ENCODE data around the gene TMEM231.

TMEM231 gene

DNA sequence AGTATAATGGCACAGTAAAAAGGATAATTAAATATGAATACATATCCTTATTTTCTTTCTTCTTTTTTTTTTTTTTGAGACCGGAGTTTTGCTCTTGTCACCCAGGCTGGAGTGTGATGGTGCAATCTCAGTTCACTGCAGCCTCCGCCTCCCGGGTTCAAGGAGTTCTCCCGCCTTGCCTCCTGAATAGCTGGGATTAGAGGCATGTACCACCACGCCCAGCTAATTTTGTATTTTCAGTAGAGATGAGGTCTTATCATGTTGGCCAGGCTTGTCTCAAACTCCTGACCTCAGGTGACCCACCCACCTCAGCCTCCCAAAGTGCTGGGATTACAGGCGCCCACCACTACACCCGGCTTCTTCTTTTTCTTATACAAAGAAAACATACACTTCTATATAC lies 22.2 kb upstream of the TMEM231 start:
- H3K4me3 ChIP-seq (replicated peaks; ENCODE audit: low read depth, low read length) = no peak overlapping the region
- no peak for DNase-seq (ENCODE audit: extremely low read depth, low read depth)
- TF ChIP-seq, protein P1, sequence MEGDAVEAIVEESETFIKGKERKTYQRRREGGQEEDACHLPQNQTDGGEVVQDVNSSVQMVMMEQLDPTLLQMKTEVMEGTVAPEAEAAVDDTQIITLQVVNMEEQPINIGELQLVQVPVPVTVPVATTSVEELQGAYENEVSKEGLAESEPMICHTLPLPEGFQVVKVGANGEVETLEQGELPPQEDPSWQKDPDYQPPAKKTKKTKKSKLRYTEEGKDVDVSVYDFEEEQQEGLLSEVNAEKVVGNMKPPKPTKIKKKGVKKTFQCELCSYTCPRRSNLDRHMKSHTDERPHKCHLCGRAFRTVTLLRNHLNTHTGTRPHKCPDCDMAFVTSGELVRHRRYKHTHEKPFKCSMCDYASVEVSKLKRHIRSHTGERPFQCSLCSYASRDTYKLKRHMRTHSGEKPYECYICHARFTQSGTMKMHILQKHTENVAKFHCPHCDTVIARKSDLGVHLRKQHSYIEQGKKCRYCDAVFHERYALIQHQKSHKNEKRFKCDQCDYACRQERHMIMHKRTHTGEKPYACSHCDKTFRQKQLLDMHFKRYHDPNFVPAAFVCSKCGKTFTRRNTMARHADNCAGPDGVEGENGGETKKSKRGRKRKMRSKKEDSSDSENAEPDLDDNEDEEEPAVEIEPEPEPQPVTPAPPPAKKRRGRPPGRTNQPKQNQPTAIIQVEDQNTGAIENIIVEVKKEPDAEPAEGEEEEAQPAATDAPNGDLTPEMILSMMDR (IDR thresholded peaks at IDR 0.05; ENCODE audit: low read depth, low read length, missing control alignments) = no peak

DNA sequence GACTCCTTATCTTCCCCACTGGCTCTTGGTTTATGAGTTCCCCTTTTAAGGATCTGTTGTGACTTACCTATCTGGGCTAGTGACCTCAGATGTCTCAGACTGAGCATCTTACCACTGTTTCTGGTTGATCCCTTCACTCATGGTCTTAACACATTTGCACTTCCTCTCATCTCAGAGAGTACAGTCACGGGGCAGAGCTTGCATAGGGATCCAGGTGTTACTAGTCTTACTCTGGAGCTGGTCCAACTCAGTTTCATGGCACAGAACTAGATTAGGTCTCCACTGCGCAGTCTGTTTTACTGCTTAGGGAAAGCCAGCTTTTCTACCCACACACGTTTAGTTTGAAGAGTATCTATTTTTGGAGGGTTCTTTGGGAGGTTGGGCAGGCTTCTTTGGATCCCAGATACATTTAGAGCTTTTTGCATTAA lies 20.3 kb upstream of the TMEM231 start:
- no peak for DNase-seq (ENCODE audit: extremely low read depth, low read depth)
- TF ChIP-seq, protein P1 (IDR thresholded peaks at IDR 0.05; ENCODE audit: low read depth, low read length, missing control alignments) = no peak
- no peak overlapping the region for H3K4me3 ChIP-seq (replicated peaks; ENCODE audit: low read depth, low read length)

DNA sequence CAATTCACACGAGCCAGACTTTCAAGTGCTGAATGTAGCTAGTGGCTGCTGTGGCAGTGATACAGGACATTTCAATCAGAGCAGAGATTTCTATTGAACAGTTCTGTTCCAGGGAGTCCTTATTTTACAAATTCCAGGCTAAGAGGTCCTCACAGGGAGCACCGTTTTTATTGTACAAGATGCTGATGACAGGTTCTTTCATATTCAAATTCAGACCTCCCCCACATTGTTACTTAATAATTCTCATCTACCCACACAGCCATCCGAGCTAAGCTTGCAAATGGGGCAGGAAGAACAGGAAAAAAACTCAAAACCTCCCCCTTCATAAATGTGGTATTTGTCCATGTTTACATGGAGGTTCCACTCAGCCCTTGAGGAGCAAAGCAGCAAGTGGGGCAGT lies 19.9 kb upstream of the TMEM231 start:
- DNase-seq (ENCODE audit: extremely low read depth, low read depth) = no peak
- TF ChIP-seq, protein P1 (IDR thresholded peaks at IDR 0.05; ENCODE audit: low read depth, low read length, missing control alignments) = no peak
- H3K4me3 ChIP-seq (replicated peaks; ENCODE audit: low read depth, low read length) = no peak overlapping the region

DNA sequence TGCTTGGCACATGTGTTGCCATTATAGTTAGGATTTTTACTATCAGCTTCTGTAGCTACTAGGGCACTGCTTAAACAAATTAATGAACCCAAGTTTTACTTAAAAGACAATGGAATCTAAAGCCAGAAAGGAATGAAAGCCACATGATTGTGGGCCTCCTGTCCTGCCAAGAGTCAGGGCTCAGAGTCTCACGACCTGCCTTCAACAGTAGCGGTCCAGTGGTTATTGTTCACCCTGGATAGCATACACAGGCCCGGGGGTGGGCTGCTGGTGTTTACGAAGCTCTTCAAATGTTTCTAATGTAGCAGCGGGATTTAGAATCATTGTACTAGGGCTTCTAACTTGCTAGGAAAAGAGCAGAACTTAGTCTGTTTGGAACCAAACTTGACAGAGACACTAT lies 17.9 kb upstream of the TMEM231 start:
- no peak for DNase-seq (ENCODE audit: extremely low read depth, low read depth)
- TF ChIP-seq, protein P1 (IDR thresholded peaks at IDR 0.05; ENCODE audit: low read depth, low read length, missing control alignments) = no peak
- no peak overlapping the region for H3K4me3 ChIP-seq (replicated peaks; ENCODE audit: low read depth, low read length)

DNA sequence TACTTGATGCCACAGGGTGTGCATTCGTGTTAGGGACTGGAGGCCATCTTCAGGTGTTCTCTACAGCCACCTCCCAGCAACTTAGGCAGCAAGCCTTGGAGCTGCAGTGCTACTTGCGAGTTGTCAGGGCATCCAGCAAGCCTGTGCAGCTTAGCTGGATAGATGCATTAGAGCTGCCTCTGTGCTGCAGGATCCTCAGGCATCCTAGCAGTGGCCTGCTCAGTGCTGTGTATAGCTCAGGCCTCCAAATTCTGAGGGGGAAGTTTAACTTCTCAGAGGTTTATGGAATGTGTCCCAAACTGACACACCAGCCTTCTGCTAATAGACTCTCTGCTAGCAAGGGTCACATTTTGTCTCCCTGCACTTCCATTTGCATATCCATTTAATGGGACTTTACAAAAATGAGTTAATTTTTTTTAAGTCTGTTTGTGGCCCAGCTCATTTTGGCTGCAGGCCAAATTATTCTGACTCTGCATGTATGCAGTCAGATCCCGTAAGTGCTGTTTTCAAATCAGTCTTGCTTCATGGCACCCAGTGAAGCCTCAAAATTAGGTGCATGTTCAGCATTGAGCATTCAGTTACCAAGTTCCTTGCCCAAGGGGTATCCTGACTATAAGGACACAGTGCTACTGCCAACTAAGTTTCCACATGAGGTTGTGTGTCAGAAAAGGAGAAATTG lies 17.0 kb upstream of the TMEM231 start:
- no peak overlapping the region for H3K4me3 ChIP-seq (replicated peaks; ENCODE audit: low read depth, low read length)
- TF ChIP-seq, protein P1 (IDR thresholded peaks at IDR 0.05; ENCODE audit: low read depth, low read length, missing control alignments) = no peak
- no peak for DNase-seq (ENCODE audit: extremely low read depth, low read depth)

DNA sequence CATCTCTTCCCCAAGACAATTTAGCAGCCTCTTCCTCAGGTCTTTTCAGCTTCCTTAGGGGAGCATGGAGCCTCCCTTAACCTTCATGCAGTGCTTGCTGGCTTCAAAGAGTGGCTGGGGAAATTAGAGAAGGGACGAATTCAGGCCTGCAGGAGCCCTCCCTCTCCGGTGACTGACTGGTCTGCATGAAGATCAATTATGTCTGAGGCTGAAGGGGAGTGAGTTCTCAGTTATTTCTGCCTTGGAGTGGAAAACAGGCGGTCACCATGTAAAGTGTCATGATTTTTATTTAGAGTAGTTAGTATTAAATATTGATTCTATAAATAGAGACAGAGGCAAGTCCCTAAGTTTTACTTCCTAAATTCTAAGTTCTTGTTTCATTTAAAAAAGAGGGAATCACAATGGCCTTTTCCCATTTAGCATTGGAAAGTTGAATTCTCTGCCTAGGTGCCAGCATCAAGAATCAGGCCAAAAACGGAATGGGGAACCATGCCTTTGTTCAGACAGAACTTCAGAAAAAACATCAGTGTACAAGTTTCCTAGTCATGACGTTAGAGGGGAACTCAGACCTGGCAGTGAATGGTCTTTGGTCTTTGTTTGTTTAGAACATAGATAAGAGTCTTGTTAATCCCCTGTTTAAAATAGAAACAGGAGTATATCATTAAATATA lies 14.5 kb upstream of the TMEM231 start:
- H3K4me3 ChIP-seq (replicated peaks; ENCODE audit: low read depth, low read length) = no peak overlapping the region
- TF ChIP-seq, protein P1 (IDR thresholded peaks at IDR 0.05; ENCODE audit: low read depth, low read length, missing control alignments) = no peak
- no peak for DNase-seq (ENCODE audit: extremely low read depth, low read depth)
